AG09309 (cell line): ENCODE data around the gene NOX5.

ENCODE experiments used
- DNase-seq: peaks from one replicate; pipeline ENCODE4 v3.0.0-alpha.2; 2010; ENCODE audit warnings: low read depth
- H3K4me3 ChIP-seq: 2 replicates; pipeline ENCODE4 v1.5.1; 2011; ENCODE audit warnings: mild to moderate bottlenecking, low read depth, low read length, moderate library complexity; ENCODE audit not compliant: control insufficient read depth
- CTCF ChIP-seq: IDR thresholded peaks from 2 replicates; pipeline ENCODE4 v1.5.1; 2011; ENCODE audit warnings: mild to moderate bottlenecking, low read depth, low read length, inconsistent platforms; ENCODE audit not compliant: insufficient read depth, control insufficient read depth; ENCODE audit errors: missing control alignments

Gene NOX5

DNA sequence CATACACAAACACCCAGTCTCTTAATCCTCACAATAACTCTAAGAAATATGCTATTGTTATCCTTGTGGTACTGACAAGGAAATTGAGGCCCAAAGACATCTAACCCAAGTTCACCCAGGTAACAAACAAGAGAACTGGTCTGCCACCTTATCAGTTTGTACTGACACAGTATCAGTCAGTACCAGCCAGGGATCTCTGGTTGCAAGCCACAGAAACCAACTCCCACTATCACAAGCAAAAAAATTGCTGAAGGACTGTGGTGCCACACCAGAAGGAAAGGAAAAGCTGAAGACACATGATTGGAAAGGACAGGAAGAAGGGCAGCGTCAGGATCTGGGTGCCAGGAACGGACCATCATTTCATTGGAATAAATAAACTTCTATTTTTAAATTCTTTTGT lies 82.1 kb downstream of the NOX5 start:
- H3K4me3 ChIP-seq, result no peak overlapping the region
- DNase-seq, result no peak
- no peak for TF ChIP-seq CTCF

- no peak for TF ChIP-seq CTCF
- no peak for DNase-seq
These were observed 84.3 kb downstream of the NOX5 start for GRCh38 chr15:69098771-69099170.

DNA sequence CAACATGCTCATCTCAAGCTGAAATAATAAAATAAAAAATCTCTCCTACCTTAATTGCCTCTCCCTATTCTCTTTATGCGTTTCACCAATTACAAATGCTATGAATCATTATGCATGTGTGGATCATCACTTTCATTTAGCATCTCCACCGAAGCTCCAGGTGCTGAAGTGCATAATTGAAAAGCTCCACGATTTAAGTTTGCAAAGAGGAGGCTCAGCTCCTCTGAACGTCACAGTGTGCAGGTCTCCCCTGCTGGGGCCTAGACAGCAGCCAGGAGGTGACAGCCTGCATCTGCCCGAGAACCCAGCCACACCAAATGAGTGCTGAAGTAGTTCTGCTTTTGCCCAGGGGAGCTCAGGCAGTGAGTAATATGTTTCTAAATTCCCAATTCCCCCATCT lies 85.4 kb downstream of the NOX5 start:
- TF ChIP-seq CTCF, result no peak
- no peak overlapping the region for H3K4me3 ChIP-seq
- no peak for DNase-seq

More at GRCh38 chr15:69098771-69099170, 84.3 kb downstream of the NOX5 start:
- no peak overlapping the region for H3K4me3 ChIP-seq

- no peak for DNase-seq
- H3K4me3 ChIP-seq, result no peak overlapping the region
- TF ChIP-seq CTCF, result no peak
These were observed 86.3 kb downstream of the NOX5 start for GRCh38 chr15:69100821-69101220.

DNA sequence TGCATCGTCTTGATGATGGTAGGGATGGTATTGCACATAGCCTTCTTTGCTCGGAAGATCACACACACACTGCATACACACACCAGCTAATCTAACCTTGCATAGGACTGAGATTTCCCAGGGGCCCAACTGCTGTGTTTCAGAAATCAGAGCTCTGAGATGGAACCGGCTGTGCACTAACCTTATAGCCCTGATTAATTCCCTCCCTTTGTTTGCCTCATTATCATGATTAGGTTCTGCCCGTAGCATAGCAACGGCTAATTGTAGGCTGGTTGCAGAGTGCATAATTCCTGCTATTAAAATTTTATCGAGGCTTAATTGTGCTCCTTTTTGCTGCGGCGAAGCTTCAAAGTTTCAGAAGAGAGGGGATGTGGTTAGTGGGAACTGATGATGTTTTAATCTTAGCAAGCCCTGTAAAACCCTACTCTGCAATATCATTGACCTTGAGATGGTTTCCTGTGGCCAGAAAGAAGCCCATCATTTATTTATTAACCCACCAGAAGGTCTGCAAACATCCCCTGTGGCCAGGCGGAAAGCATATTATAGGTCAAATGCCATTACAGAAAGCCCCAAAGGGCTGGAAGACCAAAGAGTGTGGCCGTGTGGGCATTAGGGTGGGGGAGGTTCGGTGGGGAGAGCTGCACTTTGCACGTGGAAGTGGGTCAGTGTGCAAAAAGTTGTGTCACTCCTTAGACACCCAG lies 89.7 kb downstream of the NOX5 start:
- DNase-seq, result no peak
- TF ChIP-seq CTCF, result no peak
- H3K4me3 ChIP-seq, result no peak overlapping the region

GRCh38 chr15:69105451-69105985 lies 91.0 kb downstream of the NOX5 start:
- no peak for DNase-seq
- no peak overlapping the region for H3K4me3 ChIP-seq
- no peak for TF ChIP-seq CTCF

- TF ChIP-seq CTCF, result no peak
- no peak for DNase-seq
- H3K4me3 ChIP-seq, result no peak overlapping the region
These were observed 92.6 kb downstream of the NOX5 start for GRCh38 chr15:69107025-69107620.
